NT2/D1 (cell line): ENCODE data around the gene FBXW4.

Experiments used
- YY1 ChIP-seq: IDR thresholded peaks from 2 replicates; pipeline ENCODE4 v1.6.1; 2011; ENCODE audit not compliant: insufficient read length, insufficient read depth
- ZNF274 ChIP-seq: IDR thresholded peaks from 2 replicates; pipeline ENCODE4 v1.6.1; 2011; ENCODE audit warnings: mild to moderate bottlenecking, low read depth, low read length

- TF ChIP-seq ZNF274 = no peak
- TF ChIP-seq YY1 = no peak
Observed at GRCh38 chr10:101655570-101655969, 39.4 kb downstream of the FBXW4 start.
